HEK293 (cell line): ENCODE data around the gene RAB9A.
A peak's percentile ranks its signal among the peaks of the same experiment; 100 is the strongest.

Experiments used
- EGR2 ChIP-seq: fragments of 450-650 bp; formaldehyde crosslinking; IDR thresholded peaks from 2 replicates; pipeline ENCODE4 v1.5.1; 2016; ENCODE audit warnings: low read depth, missing biosample characterization, missing genetic modification characterization
- GLIS1 ChIP-seq: fragments of 450-650 bp; formaldehyde crosslinking; IDR thresholded peaks from 2 replicates; pipeline ENCODE4 v1.5.1; 2016; ENCODE audit warnings: missing biosample characterization, missing genetic modification characterization
- GLIS2 ChIP-seq: fragments of 450-650 bp; formaldehyde crosslinking; IDR thresholded peaks from 2 replicates; pipeline ENCODE4 v1.5.1; 2016; ENCODE audit warnings: missing biosample characterization, missing genetic modification characterization
- KLF7 ChIP-seq: fragments of 450-650 bp; formaldehyde crosslinking; IDR thresholded peaks from 2 replicates; pipeline ENCODE4 v1.5.1; 2016; ENCODE audit warnings: missing biosample characterization, missing genetic modification characterization, borderline replicate concordance
- PRDM6 ChIP-seq: fragments of 450-650 bp; formaldehyde crosslinking; IDR thresholded peaks from 2 replicates; pipeline ENCODE4 v1.5.1; 2017; ENCODE audit warnings: missing biosample characterization, missing genetic modification characterization
- REPIN1 ChIP-seq: fragments of 450-650 bp; formaldehyde crosslinking; IDR thresholded peaks from 2 replicates; pipeline ENCODE4 v1.5.1; 2017; ENCODE audit warnings: missing biosample characterization, missing genetic modification characterization, low read depth
- ZBTB11 ChIP-seq: fragments of 450-650 bp; formaldehyde crosslinking; conservative IDR thresholded peaks from 2 replicates; pipeline ENCODE4 v1.5.1; 2016; ENCODE audit warnings: low read depth, missing biosample characterization, missing genetic modification characterization
- ZBTB20 ChIP-seq: fragments of 450-650 bp; formaldehyde crosslinking; IDR thresholded peaks from 2 replicates; pipeline ENCODE4 v1.5.1; 2016; ENCODE audit warnings: missing biosample characterization, missing genetic modification characterization
- ZIC2 ChIP-seq: fragments of 450-650 bp; formaldehyde crosslinking; IDR thresholded peaks from 2 replicates; pipeline ENCODE4 v1.5.1; 2016; ENCODE audit warnings: missing biosample characterization, missing genetic modification characterization
- ZNF211 ChIP-seq: fragments of 450-650 bp; formaldehyde crosslinking; IDR thresholded peaks from 2 replicates; pipeline ENCODE4 v1.5.1; 2016; ENCODE audit warnings: low read depth, missing biosample characterization, missing genetic modification characterization
- ZNF292 ChIP-seq: fragments of 450-650 bp; formaldehyde crosslinking; IDR thresholded peaks from 2 replicates; pipeline ENCODE4 v1.5.1; 2016; ENCODE audit warnings: low read depth, missing biosample characterization, missing genetic modification characterization, borderline replicate concordance
- ZNF324 ChIP-seq: fragments of 450-650 bp; formaldehyde crosslinking; IDR thresholded peaks from 2 replicates; pipeline ENCODE4 v1.5.1; 2016; ENCODE audit warnings: missing biosample characterization, missing genetic modification characterization
- ZNF354C ChIP-seq: fragments of 450-650 bp; formaldehyde crosslinking; IDR thresholded peaks from 2 replicates; pipeline ENCODE4 v1.5.1; 2016; ENCODE audit warnings: missing biosample characterization, missing genetic modification characterization, low read depth, borderline replicate concordance
- ZNF398 ChIP-seq: fragments of 450-650 bp; formaldehyde crosslinking; IDR thresholded peaks from 2 replicates; pipeline ENCODE4 v1.5.1; 2017; ENCODE audit warnings: missing biosample characterization, missing genetic modification characterization
- ZNF488 ChIP-seq: fragments of 450-650 bp; formaldehyde crosslinking; IDR thresholded peaks from 2 replicates; pipeline ENCODE4 v1.5.1; 2016; ENCODE audit warnings: missing biosample characterization, missing genetic modification characterization
- ZNF510 ChIP-seq: fragments of 450-650 bp; formaldehyde crosslinking; IDR thresholded peaks from 2 replicates; pipeline ENCODE4 v1.5.1; 2018; ENCODE audit warnings: mild to moderate bottlenecking, missing genetic modification characterization, missing biosample characterization; ENCODE audit not compliant: insufficient replicate concordance
- ZNF518A ChIP-seq: fragments of 450-650 bp; formaldehyde crosslinking; conservative IDR thresholded peaks from 2 replicates; pipeline ENCODE4 v1.5.1; 2016; ENCODE audit warnings: low read depth, missing biosample characterization, missing genetic modification characterization
- ZNF530 ChIP-seq: fragments of 450-650 bp; formaldehyde crosslinking; IDR thresholded peaks from 2 replicates; pipeline ENCODE4 v1.5.1; 2016; ENCODE audit warnings: low read depth, missing biosample characterization, missing genetic modification characterization
- ZNF544 ChIP-seq: fragments of 450-650 bp; formaldehyde crosslinking; IDR thresholded peaks from 2 replicates; pipeline ENCODE4 v1.5.0; 2017; ENCODE audit warnings: missing biosample characterization, missing genetic modification characterization
- ZNF549 ChIP-seq: fragments of 450-650 bp; IDR thresholded peaks from 2 replicates; pipeline ENCODE4 v1.5.1; 2018; ENCODE audit warnings: missing biosample characterization, missing genetic modification characterization, mild to moderate bottlenecking, inconsistent platforms, moderate library complexity
- ZNF561 ChIP-seq: fragments of 450-650 bp; IDR thresholded peaks from 2 replicates; pipeline ENCODE4 v1.5.1; 2018; ENCODE audit warnings: missing biosample characterization, missing genetic modification characterization, borderline replicate concordance
- ZNF571 ChIP-seq: fragments of 450-650 bp; formaldehyde crosslinking; IDR thresholded peaks from 2 replicates; pipeline ENCODE4 v1.5.0; 2017; ENCODE audit warnings: missing biosample characterization, missing genetic modification characterization
- ZNF629 ChIP-seq: fragments of 450-650 bp; formaldehyde crosslinking; IDR thresholded peaks from 2 replicates; pipeline ENCODE4 v1.5.1; 2017; ENCODE audit warnings: missing biosample characterization, missing genetic modification characterization
- ZNF747 ChIP-seq: fragments of 450-650 bp; formaldehyde crosslinking; IDR thresholded peaks from 2 replicates; pipeline ENCODE4 v1.5.1; 2016; ENCODE audit warnings: missing biosample characterization, missing genetic modification characterization
- ZNF776 ChIP-seq: fragments of 450-650 bp; formaldehyde crosslinking; IDR thresholded peaks from 2 replicates; pipeline ENCODE4 v1.5.0; 2017; ENCODE audit warnings: missing biosample characterization, missing genetic modification characterization, borderline replicate concordance
- ZNF785 ChIP-seq: fragments of 450-650 bp; formaldehyde crosslinking; IDR thresholded peaks from 2 replicates; pipeline ENCODE4 v1.5.1; 2016; ENCODE audit warnings: missing biosample characterization, missing genetic modification characterization

RAB9A gene

GRCh38 chrX:13652850-13653693 is 35.9 kb upstream of the RAB9A start, which contains the start of gene TCEANC (continued):
- TF ChIP-seq ZBTB11 (tag by site-specific recombination) (peak; percentile 95), REPIN1 (tag by site-specific recombination) (no peak), ZNF530 (tag by site-specific recombination) (no peak), ZNF571 (no peak), ZNF747 (no peak), ZNF629 (tag by site-specific recombination) (peak; percentile 65), ZNF398 (tag by site-specific recombination) (no peak), ZNF488 (tag by site-specific recombination) (no peak), KLF7 (tag by site-specific recombination) (peak; percentile 35; the same call in 1 of the 2 replicates), GLIS2 (peak; percentile 63; the same call in 1 of the 2 replicates), ZNF549 (no peak), ZIC2 (peak; percentile 26; the same call in 1 of the 2 replicates), PRDM6 (tag by site-specific recombination) (no peak), ZNF211 (no peak), ZNF776 (tag by site-specific recombination) (no peak), ZNF785 (tag by site-specific recombination) (no peak), GLIS1 (tag by site-specific recombination) (peak; percentile 41), ZBTB20 (peak; percentile 94), ZNF518A (tag by site-specific recombination) (0 out of 2 replicates have a peak, but pooled peaks have one; percentile 33), ZNF354C (tag by site-specific recombination) (no peak), ZNF561 (no peak), ZNF510 (tag by site-specific recombination) (no peak), ZNF324 (tag by site-specific recombination) (no peak), ZNF544 (tag by site-specific recombination) (no peak), ZNF292 (tag by site-specific recombination) (no peak), EGR2 (tag by site-specific recombination) (peak; percentile 55; the same call in 1 of the 2 replicates)
